HG03060 (cell line): ENCODE data around the gene ABCA8.
"Not testable (repeated sequence)": the region's sequence is repeated elsewhere in the genome, so short reads cannot be mapped to it uniquely, and the experiment has no call there.

Experiments used
- ATAC-seq: cut with Tn5 transposase; IDR thresholded peaks from one replicate; pipeline ENCODE4 v1.9.1; 2021; ENCODE audit warnings: low read depth, moderate number of reproducible peaks; ENCODE audit not compliant: unreplicated experiment

The ABCA8 gene

GRCh38 chr17:68832109-68832802, 122.9 kb downstream of the ABCA8 start:
- no peak for ATAC-seq

- ATAC-seq: no peak
Observed at GRCh38 chr17:68831170-68831569, 124.0 kb downstream of the ABCA8 start.

- ATAC-seq: no peak
Observed at GRCh38 chr17:68830313-68830712, 124.9 kb downstream of the ABCA8 start.

- no peak for ATAC-seq
Observed at GRCh38 chr17:68829211-68829610, 126.0 kb downstream of the ABCA8 start.

GRCh38 chr17:68824707-68825106, 130.5 kb downstream of the ABCA8 start:
- ATAC-seq: no peak

GRCh38 chr17:68824185-68824584, 131.0 kb downstream of the ABCA8 start:
- ATAC-seq: not testable (repeated sequence)

- no peak for ATAC-seq
Observed at GRCh38 chr17:68822719-68823289, 132.4 kb downstream of the ABCA8 start.

GRCh38 chr17:68821860-68822696, 133.1 kb downstream of the ABCA8 start:
- ATAC-seq: no peak

- no peak for ATAC-seq
Observed at GRCh38 chr17:68820825-68821481, 134.2 kb downstream of the ABCA8 start.

GRCh38 chr17:68820476-68820824, 134.7 kb downstream of the ABCA8 start:
- no peak for ATAC-seq

GRCh38 chr17:68819465-68819864, 135.7 kb downstream of the ABCA8 start:
- ATAC-seq: no peak
